GM19395 (cell line): ENCODE measurements around the gene CALY.

Experiments used
- ATAC-seq: cut with Tn5 transposase; IDR thresholded peaks from one replicate; pipeline ENCODE4 v1.9.1; 2021; ENCODE audit warnings: mild to moderate bottlenecking, moderate library complexity; ENCODE audit not compliant: unreplicated experiment

The CALY gene

GRCh38 chr10:133274751-133275683 lies 61.7 kb downstream of the CALY start:
- peak; percentile 55 for ATAC-seq
